ENCODE results near the gene OR6S1.
"Not testable (repeated sequence)": the region's sequence is repeated elsewhere in the genome, so short reads cannot be mapped to it uniquely, and the experiment has no call there.

Gene OR6S1

DNA sequence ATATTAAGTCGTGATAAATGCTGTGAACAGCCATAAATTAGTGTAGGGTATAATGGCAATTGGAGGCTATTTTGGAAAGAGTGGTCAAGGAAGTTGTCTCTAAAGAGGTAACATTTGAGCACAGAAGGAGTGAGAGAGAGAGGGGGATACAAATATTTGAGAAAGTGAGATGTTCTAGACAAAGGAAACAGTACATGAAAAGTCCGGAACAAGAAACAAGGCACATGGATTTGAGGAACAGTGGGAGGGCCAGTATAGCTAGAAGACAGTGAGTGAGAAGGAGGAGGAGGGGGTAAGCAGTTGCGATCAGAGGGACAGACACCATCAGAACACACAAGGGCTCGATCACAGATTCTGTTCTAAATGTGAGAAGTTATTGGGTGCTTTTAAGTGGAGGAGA lies 30.2 kb downstream of the OR6S1 start:
- DNase-seq (ENCODE audit: extremely low read depth in 1 of 2, low read depth in 1 of 2): no peak

- DNase-seq (ENCODE audit: extremely low read depth in 1 of 2, low read depth in 1 of 2): peak in 1 of 2 donors; percentile 48
These were observed 31.3 kb downstream of the OR6S1 start for GRCh38 chr14:20610002-20610765.

- DNase-seq (ENCODE audit: extremely low read depth in 1 of 2, low read depth in 1 of 2): peak in 1 of 2 donors; percentile 19
These were observed 32.1 kb downstream of the OR6S1 start for GRCh38 chr14:20609215-20610001.

DNA sequence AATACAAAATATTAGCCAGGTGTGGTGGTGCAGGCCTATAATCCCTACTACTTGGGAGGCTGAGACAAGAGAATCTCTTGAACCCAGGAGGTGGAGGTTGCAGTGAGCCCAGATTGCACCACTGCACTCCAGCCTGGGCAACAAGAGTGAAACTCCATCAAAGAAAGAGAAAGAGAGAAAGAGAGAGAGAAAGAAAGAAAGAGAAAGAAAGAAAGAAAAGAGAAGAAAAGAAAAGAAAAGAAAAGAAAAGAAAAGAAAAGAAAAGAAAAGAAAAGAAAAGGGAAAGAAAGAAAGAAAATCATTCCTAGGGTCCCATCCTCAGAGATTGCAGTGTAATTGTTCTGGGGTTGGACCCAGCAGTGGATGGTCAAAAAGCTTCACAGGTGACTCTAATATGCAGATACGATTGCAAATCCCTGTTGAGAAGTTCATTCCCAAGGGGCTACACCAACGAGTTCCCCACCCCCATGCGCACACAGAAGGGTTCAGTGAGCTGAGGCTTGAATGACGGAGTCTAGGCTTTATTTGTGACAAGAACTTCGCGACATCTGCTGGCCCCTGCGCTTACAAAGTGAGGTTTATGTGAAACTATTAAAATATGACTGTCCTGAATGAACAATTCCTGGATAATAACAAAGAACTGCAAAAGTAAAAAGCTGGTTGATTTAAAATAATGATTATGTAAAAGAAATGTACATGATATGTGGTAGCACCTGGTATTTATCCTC lies 32.9 kb downstream of the OR6S1 start:
- DNase-seq (ENCODE audit: extremely low read depth in 1 of 2, low read depth in 1 of 2): no peak

DNA sequence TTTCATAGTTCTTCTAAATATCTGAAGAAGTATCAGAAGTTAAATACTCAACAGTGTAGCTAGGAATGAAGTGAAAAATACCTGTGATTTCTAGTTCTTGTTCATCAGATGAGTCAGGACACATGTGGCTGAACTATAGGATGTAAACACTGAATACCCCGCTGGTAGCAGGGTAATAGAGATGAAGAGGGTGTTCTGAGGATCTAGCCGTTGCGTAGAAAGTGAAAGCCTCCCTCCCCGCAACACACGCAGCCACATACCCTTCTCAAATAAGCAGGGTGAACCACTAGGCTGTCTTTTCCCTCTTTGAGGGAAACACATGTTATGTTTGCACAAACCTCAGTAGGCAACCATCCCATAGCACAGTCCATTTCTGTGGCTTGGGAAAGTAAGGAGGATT lies 33.9 kb downstream of the OR6S1 start:
- DNase-seq (ENCODE audit: extremely low read depth in 1 of 2, low read depth in 1 of 2): no peak

GRCh38 chr14:20606902-20607242 lies 34.6 kb downstream of the OR6S1 start:
- no peak for DNase-seq (ENCODE audit: extremely low read depth in 1 of 2, low read depth in 1 of 2)

GRCh38 chr14:20606190-20606901 lies 35.1 kb downstream of the OR6S1 start:
- DNase-seq (ENCODE audit: extremely low read depth in 1 of 2, low read depth in 1 of 2): no peak

DNA sequence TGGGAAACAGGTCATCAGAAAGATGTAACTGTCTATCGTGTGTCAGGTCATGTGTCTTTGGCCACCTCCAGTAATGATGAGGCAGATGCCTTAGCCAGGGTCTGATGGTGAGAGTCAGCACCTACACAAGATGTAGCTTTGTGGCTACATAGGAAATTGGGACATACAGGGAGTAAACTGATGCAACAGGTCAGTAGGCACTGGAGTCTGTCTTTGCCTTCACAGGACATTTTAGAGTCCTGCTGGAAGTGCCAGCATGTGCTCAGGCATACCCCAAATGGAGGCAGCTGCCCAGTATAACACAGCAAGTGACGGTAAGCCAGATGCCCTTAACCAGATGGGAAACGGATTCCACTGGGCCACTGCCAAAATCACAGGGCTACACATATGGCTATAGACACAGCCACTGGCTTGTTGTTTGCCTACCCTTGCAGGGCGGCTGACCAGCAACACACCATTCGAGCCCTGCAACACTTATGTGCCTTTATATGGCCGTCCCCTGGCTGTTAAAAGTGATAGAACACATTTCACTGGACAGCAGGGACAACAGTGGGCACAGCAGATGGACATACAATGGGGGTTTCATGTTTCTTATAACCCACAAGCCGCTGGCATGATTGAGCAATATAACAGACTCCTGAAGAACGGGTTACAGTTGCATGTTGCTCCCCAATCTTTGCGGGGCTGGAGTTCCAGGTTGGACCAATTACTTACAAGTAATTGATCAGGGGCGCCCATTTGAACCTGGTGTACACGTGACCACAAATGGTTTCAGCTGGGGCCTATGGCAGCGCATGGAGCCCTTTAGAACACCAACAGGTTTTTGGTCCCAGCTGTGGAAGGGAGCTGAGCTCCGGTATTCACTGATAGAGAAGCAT lies 37.4 kb downstream of the OR6S1 start:
- no peak for DNase-seq (ENCODE audit: extremely low read depth in 1 of 2, low read depth in 1 of 2)

DNA sequence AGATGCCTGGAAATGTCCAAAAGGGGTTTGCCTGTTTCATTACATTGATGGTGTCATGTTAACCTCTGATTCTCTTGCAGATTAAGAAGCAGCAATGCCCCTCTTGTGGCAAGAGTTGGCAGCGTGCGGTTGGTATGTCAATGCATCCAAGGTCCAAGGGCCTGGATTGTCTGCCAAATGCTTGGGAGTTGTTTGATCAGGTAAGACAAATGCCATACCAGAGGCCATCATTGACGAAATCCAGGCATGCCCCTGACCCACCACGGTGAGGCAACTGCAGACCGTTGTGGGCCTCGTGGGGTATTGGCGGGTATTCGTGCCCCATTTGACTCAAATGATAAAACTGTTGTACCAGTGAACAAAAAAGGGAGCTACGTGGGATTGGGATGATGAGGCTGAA lies 38.9 kb downstream of the OR6S1 start:
- no peak for DNase-seq (ENCODE audit: extremely low read depth in 1 of 2, low read depth in 1 of 2)

- DNase-seq (ENCODE audit: extremely low read depth in 1 of 2, low read depth in 1 of 2): no peak
These were observed 40.0 kb downstream of the OR6S1 start for GRCh38 chr14:20601522-20601921.

DNA sequence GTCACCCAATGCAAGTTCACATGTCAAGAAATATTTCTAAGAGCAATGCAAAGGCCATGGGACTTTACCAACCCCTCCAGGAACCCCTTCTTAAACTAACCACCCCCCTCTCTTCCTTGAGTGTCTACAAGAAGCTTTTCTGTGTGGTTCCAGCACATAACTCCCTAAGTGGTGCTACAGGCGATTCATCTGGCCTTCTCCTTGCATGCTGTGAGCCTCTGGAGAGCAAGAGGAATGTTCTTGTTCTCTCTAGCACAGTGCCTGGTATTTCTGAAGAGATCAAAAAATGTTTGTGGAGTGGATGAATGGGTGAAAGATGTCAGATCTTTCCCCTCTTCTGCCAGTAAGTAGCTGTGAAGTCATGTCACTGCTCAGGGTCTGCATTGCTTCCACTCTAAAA lies 44.4 kb downstream of the OR6S1 start:
- DNase-seq (ENCODE audit: extremely low read depth in 1 of 2, low read depth in 1 of 2): no peak

GRCh38 chr14:20595726-20596125 lies 45.8 kb downstream of the OR6S1 start:
- DNase-seq (ENCODE audit: extremely low read depth in 1 of 2, low read depth in 1 of 2): not testable (repeated sequence)

DNA sequence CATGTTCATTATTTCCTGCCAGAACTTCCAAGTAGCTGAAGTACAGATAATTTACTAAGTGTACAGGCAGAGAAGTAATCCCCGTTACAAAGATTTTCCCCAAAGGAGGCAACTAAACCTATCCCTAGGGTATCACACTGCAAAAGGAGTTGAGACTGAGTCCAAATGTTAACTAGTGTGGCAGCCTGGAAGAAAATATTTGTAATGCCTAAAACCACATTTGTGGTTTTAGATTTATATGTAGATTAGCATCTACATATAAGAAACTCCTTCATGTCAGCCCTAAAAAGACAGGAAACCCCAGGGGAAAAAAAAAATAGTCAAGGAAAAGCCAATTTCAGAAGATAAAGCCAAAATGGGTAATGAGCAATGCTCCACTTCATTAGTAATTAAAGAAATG lies 48.9 kb downstream of the OR6S1 start:
- DNase-seq (ENCODE audit: extremely low read depth in 1 of 2, low read depth in 1 of 2): no peak

- no peak for DNase-seq (ENCODE audit: extremely low read depth in 1 of 2, low read depth in 1 of 2)
These were observed 50.3 kb downstream of the OR6S1 start, which contains the start of gene RNASE12 for GRCh38 chr14:20591235-20591634. Gene RNASE12 (minus strand): TSS chr14:20591376. CDS start chr14:20590723, 653 bp downstream.

All from activated CD8-positive, alpha-beta memory T cell treated with anti-CD3 and anti-CD28 coated beads for 1 hour (primary cell).